SU-DHL-6 (cell line): Measurements from ENCODE around the gene TRA2B.

Source experiments
- CTCF ChIP-seq: fragments of 200-600 bp; sonication (generic); IDR thresholded peaks from one replicate; pipeline ENCODE4 v1.5.1; 2017; ENCODE audit warnings: antibody characterized with exemption, mild to moderate bottlenecking, low read length, moderate library complexity; ENCODE audit not compliant: insufficient read depth, poor library complexity, severe bottlenecking
- EZH2phosphoT487 ChIP-seq: fragments of 200-600 bp; sonication (generic), shearing (Covaris generic); conservative IDR thresholded peaks from 2 replicates; pipeline ENCODE4 v1.6.1; 2018; ENCODE audit warnings: mild to moderate bottlenecking, antibody characterized with exemption, low read length, moderate library complexity, mixed read lengths

GRCh38 chr3:185942396-185942795 lies 4.6 kb upstream of the TRA2B start:
- TF ChIP-seq CTCF = no peak
- no peak for TF ChIP-seq EZH2phosphoT487
